ENCODE data around the gene FAM180B.

FAM180B gene

GRCh38 chr11:47571357-47571729 is 15.1 kb upstream of the FAM180B start:
- no peak for TF ChIP-seq CTCF (conservative IDR thresholded peaks at IDR 0.05; ENCODE audit: low read depth, low read length)
- H3K4me3 ChIP-seq (ENCODE audit: low read length) = no peak overlapping the region
- DNase-seq (ENCODE audit: low read depth) = no peak

GRCh38 chr11:47571895-47572294 is 14.6 kb upstream of the FAM180B start:
- DNase-seq (ENCODE audit: low read depth) = no peak
- H3K4me3 ChIP-seq (ENCODE audit: low read length) = no peak overlapping the region
- TF ChIP-seq CTCF (conservative IDR thresholded peaks at IDR 0.05; ENCODE audit: low read depth, low read length) = no peak

GRCh38 chr11:47572715-47573255 is 13.7 kb upstream of the FAM180B start:
- no peak for TF ChIP-seq CTCF (conservative IDR thresholded peaks at IDR 0.05; ENCODE audit: low read depth, low read length)
- DNase-seq (ENCODE audit: low read depth) = no peak
- H3K4me3 ChIP-seq (ENCODE audit: low read length) = no peak overlapping the region

DNA sequence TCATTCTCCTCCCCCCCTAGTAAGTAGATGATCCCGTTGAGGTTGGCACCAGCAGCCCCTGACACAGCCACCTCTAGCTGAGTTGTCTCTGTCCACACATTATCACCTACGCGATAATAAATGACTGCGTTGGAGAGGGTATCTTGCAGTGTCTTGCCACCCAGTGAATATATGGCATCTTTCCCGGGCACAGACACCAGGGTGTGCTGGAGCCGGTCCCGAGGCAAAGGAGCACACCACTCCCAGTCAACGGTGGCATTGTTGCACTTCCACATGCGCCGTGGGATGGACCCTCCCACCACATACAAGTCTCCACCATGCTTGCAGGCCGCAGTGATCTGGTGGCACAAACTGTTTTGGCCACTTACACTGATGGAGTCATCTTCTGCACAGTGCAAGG is 13.2 kb upstream of the FAM180B start:
- DNase-seq (ENCODE audit: low read depth) = no peak
- no peak overlapping the region for H3K4me3 ChIP-seq (ENCODE audit: low read length)
- TF ChIP-seq CTCF (conservative IDR thresholded peaks at IDR 0.05; ENCODE audit: low read depth, low read length) = no peak

- DNase-seq (ENCODE audit: low read depth) = no peak
- no peak for TF ChIP-seq CTCF (conservative IDR thresholded peaks at IDR 0.05; ENCODE audit: low read depth, low read length)
- H3K4me3 ChIP-seq (ENCODE audit: low read length) = peak overlapping the region; percentile 98
These were observed 8.9 kb upstream of the FAM180B start for GRCh38 chr11:47577460-47578041.

- peak; percentile 62 for DNase-seq (ENCODE audit: low read depth)
- peak within 1 kb of the TSS; percentile 98 for H3K4me3 ChIP-seq (ENCODE audit: low read length)
- TF ChIP-seq CTCF (conservative IDR thresholded peaks at IDR 0.05; ENCODE audit: low read depth, low read length) = no peak
These were observed 7.7 kb upstream of the FAM180B start, which contains the start of the genes KBTBD4 and NDUFS3 for GRCh38 chr11:47578524-47579494. TSS of gene KBTBD4 (minus strand) at chr11:47578970. CDS start at chr11:47578951, 19 bp downstream. TSS of gene NDUFS3 (plus strand) at chr11:47579074. CDS start at chr11:47579092, 18 bp downstream.

Data from retinal pigment epithelial cell (primary cell).